Suppressor macrophage treated with lipopolysaccharide for 4 hours (primary cell): ENCODE data around the gene CEP250.

Experiments
- DNase-seq: peaks from one replicate; pipeline ENCODE4 v3.0.0-alpha.2; 2020

Gene CEP250

DNA sequence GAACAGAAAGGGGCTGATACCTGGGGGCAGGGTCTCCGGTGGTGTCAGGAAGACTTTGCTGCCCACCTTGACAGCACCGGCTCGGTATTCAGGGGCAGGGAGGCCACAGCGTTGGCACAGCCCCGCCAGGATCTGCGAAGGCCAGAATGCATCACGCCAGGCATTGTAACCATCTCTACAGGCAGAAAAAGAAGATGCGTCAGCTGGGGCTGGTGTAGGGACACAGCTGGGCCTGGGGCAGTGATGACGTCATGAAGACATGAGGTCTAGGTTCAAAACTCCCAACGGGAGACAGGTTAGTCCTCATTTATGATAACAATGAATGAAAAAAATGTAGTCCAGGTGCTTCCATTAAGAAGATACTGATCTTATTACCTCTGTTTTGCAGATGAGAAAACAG is 108.4 kb downstream of the CEP250 start:
- DNase-seq = no peak

DNA sequence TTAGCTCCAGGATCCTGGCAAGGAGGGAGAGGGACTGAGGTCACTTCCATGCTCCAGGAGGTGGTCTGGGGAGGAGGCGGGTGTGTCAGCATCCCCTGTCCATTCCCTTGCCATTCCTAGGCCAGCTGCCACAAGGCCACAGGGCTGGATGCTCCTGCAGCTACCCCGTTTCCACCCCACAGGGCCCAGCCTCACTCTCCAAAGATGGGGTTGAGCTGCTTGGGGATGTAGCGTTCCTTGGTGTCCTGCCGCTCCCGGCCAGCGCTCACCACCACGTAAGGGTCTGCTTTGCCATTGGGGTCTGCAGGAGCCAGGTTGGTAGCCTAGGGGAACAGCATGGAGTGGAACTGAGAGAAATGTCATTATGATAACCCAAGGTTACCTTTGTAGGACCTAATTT is 109.5 kb downstream of the CEP250 start:
- no peak for DNase-seq

- DNase-seq = no peak
Measured at GRCh38 chr20:35568645-35569044, 113.2 kb downstream of the CEP250 start.
